HG02981 (cell line): ENCODE measurements around the gene DOCK2.
"Not testable (repeated sequence)": the region's sequence is repeated elsewhere in the genome, so short reads cannot be mapped to it uniquely, and the experiment has no call there.

Experiments used
- ATAC-seq: cut with Tn5 transposase; IDR thresholded peaks from one replicate; pipeline ENCODE4 v1.9.1; 2021; ENCODE audit warnings: mild to moderate bottlenecking, moderate library complexity; ENCODE audit not compliant: unreplicated experiment

The DOCK2 gene

GRCh38 chr5:169752566-169752965 lies 115.5 kb downstream of the DOCK2 start:
- not testable (repeated sequence) for ATAC-seq

- ATAC-seq: no peak
These were observed 116.7 kb downstream of the DOCK2 start for GRCh38 chr5:169753795-169754194.

- no peak for ATAC-seq
These were observed 117.7 kb downstream of the DOCK2 start for GRCh38 chr5:169754737-169755136.

- no peak for ATAC-seq
These were observed 119.1 kb downstream of the DOCK2 start for GRCh38 chr5:169756071-169756765.

GRCh38 chr5:169757016-169757415 lies 119.9 kb downstream of the DOCK2 start:
- ATAC-seq: no peak

- ATAC-seq: no peak
These were observed 121.8 kb downstream of the DOCK2 start for GRCh38 chr5:169758886-169759285.

GRCh38 chr5:169760229-169760628 lies 123.2 kb downstream of the DOCK2 start:
- no peak for ATAC-seq

GRCh38 chr5:169762338-169763095 lies 125.4 kb downstream of the DOCK2 start:
- no peak for ATAC-seq

- peak; percentile 78 for ATAC-seq
These were observed 126.4 kb downstream of the DOCK2 start for GRCh38 chr5:169763376-169764017.

GRCh38 chr5:169764018-169764378 lies 126.9 kb downstream of the DOCK2 start:
- no peak for ATAC-seq

GRCh38 chr5:169765176-169765996 lies 128.3 kb downstream of the DOCK2 start:
- ATAC-seq: no peak

GRCh38 chr5:169766943-169767342 lies 129.9 kb downstream of the DOCK2 start:
- not testable (repeated sequence) for ATAC-seq

GRCh38 chr5:169767938-169768337 lies 130.9 kb downstream of the DOCK2 start:
- no peak for ATAC-seq

- ATAC-seq: no peak
These were observed 131.3 kb downstream of the DOCK2 start for GRCh38 chr5:169768416-169768815.

GRCh38 chr5:169770109-169770508 lies 133.0 kb downstream of the DOCK2 start:
- ATAC-seq: no peak

GRCh38 chr5:169772256-169772655 lies 135.2 kb downstream of the DOCK2 start:
- ATAC-seq: no peak

GRCh38 chr5:169772688-169773087 lies 135.6 kb downstream of the DOCK2 start:
- ATAC-seq: no peak

GRCh38 chr5:169777159-169777558 lies 140.1 kb downstream of the DOCK2 start:
- ATAC-seq: no peak

GRCh38 chr5:169778622-169779596 lies 141.8 kb downstream of the DOCK2 start:
- peak; percentile 90 for ATAC-seq
